ENCODE data around the gene PERM1.

DNA sequence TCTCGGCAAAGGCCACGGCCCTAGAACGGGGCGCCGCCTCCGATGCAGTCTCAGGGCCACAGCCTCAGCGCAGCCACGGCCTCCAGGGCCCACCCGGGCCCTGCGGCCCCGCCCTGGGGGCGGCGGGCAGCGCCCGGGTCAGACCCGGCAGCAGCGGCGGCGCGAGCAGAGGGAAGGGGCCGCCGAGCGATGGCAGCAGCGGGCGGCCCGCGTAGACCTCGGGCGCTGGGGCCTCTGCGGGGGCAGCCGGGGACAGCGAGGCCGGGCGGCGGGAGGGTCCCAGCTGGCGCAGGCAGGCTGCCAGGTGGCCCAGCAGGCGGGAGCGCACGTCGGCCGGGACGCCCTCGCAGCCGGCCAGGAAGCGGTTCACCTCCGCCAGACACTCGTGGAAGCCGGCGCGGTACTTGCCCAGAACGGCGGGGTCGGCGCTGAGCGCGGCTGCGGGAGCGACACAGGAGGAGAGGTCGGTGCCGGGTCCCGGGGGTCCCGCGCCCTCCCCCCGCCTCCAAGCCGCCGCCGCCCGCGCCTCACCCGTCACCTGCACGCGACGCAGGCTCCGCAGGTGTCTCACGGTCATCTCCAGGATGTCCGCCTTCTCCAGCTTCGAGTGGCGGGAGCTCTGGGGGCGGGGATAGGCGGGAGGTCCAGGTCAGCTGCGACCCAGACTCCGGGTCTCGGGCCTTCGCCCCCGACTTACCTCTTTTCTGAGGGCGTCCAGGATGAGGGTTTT, 17.3 kb upstream of the PERM1 start:
- no peak for TF ChIP-seq POLR2A (IDR thresholded peaks at IDR 0.05)
- TF ChIP-seq, protein P1, sequence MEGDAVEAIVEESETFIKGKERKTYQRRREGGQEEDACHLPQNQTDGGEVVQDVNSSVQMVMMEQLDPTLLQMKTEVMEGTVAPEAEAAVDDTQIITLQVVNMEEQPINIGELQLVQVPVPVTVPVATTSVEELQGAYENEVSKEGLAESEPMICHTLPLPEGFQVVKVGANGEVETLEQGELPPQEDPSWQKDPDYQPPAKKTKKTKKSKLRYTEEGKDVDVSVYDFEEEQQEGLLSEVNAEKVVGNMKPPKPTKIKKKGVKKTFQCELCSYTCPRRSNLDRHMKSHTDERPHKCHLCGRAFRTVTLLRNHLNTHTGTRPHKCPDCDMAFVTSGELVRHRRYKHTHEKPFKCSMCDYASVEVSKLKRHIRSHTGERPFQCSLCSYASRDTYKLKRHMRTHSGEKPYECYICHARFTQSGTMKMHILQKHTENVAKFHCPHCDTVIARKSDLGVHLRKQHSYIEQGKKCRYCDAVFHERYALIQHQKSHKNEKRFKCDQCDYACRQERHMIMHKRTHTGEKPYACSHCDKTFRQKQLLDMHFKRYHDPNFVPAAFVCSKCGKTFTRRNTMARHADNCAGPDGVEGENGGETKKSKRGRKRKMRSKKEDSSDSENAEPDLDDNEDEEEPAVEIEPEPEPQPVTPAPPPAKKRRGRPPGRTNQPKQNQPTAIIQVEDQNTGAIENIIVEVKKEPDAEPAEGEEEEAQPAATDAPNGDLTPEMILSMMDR (IDR thresholded peaks at IDR 0.05), result peak in 1 of 6 experiments; percentile 9

All from thyroid gland (tissue), 4 donors.